Ishikawa (cell line): ENCODE measurements around the gene MTMR1.

ENCODE experiments used
- CREB1 ChIP-seq: IDR thresholded peaks from 2 replicates; pipeline ENCODE4 v1.6.1; 2012; ENCODE audit warnings: low read depth
- EGR1 ChIP-seq: IDR thresholded peaks from 2 replicates; pipeline ENCODE4 v1.6.1; 2012
- EP300 ChIP-seq: IDR thresholded peaks from 2 replicates; pipeline ENCODE4 v1.6.1; 2012; ENCODE audit warnings: borderline replicate concordance
- FOXM1 ChIP-seq: IDR thresholded peaks from 2 replicates; pipeline ENCODE4 v1.6.1; 2012; ENCODE audit warnings: low read depth, borderline replicate concordance
- NFIC ChIP-seq: IDR thresholded peaks from 2 replicates; pipeline ENCODE4 v1.6.1; 2012
- RAD21 ChIP-seq: IDR thresholded peaks from 2 replicates; pipeline ENCODE4 v1.6.1; 2012; ENCODE audit warnings: low read depth
- TAF1 ChIP-seq: IDR thresholded peaks from 2 replicates; pipeline ENCODE4 v1.6.1; 2012; ENCODE audit warnings: low read depth, mild to moderate bottlenecking
- TCF12 ChIP-seq: IDR thresholded peaks from 2 replicates; pipeline ENCODE4 v1.6.1; 2012; ENCODE audit warnings: low read depth
- TEAD4 ChIP-seq: IDR thresholded peaks from 2 replicates; pipeline ENCODE4 v1.6.1; 2012
- YY1 ChIP-seq: IDR thresholded peaks from 2 replicates; pipeline ENCODE4 v1.6.1; 2012; ENCODE audit warnings: low read depth
- ZBTB7A ChIP-seq: IDR thresholded peaks from 2 replicates; pipeline ENCODE4 v1.6.1; 2012; ENCODE audit warnings: low read depth
- TF ChIP-seq, protein P1 (sequence below): IDR thresholded peaks from 2 replicates; pipeline ENCODE4 v1.6.1; 2012
- TF ChIP-seq, protein P2 (sequence below): IDR thresholded peaks from 2 replicates; pipeline ENCODE4 v1.6.1; 2012; ENCODE audit warnings: low read depth, mild to moderate bottlenecking
- TF ChIP-seq, protein P3 (sequence below): IDR thresholded peaks from 2 replicates; pipeline ENCODE4 v1.6.1; 2012

Gene MTMR1

DNA sequence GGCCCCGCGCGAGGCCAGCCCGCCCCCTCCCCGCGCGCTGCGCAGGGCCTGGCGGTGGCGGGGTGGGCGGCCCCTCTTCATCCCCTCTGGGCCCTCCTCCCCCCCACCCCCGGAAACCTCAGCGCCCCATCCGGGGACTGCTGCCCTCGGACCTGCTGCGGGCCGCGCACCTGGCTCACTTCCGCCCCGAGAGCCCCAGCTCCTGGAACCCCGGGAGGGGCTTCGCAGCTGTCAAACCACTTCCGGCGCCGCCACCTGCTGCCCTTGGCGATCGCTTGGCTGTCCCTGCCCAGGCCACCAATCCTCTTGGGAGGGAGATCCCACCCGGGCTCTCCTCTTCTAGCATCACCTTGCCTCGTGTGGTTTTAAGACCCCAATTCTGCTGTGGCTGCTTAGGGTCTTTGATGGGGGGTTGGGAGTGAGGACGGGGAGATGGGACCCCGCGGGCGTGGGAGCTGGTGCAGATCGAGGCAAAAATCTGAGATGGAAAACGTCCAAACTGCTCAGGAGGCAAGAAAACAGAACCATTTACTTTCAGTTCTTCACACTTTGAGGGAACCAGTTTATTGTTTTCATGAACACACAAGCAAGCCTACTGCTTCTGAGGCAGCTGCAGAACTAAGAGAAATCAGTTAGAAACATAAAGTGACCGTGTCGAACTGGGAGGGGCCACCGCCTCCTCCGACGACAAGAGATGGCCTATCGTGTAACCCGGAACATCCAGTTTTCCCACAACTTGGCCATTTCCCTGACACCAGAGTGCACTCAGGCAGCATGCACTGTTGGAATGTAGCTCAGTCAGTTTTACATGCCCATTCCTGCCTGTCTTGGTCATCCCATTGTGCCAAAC, 754 bp downstream of the MTMR1 start:
- TF ChIP-seq YY1 (no peak), TEAD4 (peak; percentile 84)
- TF ChIP-seq, protein P1, sequence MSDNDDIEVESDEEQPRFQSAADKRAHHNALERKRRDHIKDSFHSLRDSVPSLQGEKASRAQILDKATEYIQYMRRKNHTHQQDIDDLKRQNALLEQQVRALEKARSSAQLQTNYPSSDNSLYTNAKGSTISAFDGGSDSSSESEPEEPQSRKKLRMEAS, result peak; percentile 36; the same call in 1 of the 2 replicates

DNA sequence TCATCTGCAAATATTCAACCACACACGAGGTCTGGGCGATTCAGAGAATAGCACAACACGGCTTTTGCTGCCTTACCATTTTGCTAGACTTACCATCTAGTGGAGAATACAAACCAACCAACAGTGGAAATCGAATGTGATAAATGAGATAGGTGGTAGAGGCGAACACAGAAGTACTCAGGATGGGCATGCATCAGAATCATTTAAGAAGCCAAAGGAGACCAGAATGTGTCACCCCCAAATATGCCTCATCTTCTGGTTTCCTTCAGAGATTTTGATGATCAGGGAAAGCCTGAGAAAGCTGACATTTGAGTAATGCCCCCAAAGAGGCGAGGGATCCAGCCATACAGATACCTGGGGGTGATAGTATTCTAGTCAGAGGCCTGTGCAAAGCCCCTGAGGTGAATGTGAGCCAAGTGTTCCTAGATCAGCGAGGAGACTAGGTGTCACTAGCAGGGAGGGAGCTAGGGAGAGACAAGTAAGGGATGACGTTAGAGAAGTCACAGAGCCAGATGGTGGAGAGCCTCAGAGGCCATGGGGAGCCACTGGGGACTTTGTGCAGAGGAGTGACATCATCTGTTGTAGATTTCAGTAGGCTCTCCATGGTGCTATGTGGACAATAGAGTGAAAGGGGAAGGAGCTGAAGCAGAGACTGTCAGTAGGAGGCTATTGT, 1.7 kb downstream of the MTMR1 start:
- no peak for TF ChIP-seq TAF1
- no peak for TF ChIP-seq EP300
- no peak for TF ChIP-seq FOXM1
- no peak for TF ChIP-seq ZBTB7A
- no peak for TF ChIP-seq YY1
- no peak for TF ChIP-seq TCF12
- TF ChIP-seq, protein P2, sequence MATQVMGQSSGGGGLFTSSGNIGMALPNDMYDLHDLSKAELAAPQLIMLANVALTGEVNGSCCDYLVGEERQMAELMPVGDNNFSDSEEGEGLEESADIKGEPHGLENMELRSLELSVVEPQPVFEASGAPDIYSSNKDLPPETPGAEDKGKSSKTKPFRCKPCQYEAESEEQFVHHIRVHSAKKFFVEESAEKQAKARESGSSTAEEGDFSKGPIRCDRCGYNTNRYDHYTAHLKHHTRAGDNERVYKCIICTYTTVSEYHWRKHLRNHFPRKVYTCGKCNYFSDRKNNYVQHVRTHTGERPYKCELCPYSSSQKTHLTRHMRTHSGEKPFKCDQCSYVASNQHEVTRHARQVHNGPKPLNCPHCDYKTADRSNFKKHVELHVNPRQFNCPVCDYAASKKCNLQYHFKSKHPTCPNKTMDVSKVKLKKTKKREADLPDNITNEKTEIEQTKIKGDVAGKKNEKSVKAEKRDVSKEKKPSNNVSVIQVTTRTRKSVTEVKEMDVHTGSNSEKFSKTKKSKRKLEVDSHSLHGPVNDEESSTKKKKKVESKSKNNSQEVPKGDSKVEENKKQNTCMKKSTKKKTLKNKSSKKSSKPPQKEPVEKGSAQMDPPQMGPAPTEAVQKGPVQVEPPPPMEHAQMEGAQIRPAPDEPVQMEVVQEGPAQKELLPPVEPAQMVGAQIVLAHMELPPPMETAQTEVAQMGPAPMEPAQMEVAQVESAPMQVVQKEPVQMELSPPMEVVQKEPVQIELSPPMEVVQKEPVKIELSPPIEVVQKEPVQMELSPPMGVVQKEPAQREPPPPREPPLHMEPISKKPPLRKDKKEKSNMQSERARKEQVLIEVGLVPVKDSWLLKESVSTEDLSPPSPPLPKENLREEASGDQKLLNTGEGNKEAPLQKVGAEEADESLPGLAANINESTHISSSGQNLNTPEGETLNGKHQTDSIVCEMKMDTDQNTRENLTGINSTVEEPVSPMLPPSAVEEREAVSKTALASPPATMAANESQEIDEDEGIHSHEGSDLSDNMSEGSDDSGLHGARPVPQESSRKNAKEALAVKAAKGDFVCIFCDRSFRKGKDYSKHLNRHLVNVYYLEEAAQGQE, result no peak
- no peak for TF ChIP-seq RAD21
- no peak for TF ChIP-seq TEAD4
- TF ChIP-seq, protein P3, sequence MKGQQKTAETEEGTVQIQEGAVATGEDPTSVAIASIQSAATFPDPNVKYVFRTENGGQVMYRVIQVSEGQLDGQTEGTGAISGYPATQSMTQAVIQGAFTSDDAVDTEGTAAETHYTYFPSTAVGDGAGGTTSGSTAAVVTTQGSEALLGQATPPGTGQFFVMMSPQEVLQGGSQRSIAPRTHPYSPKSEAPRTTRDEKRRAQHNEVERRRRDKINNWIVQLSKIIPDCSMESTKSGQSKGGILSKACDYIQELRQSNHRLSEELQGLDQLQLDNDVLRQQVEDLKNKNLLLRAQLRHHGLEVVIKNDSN, result no peak

DNA sequence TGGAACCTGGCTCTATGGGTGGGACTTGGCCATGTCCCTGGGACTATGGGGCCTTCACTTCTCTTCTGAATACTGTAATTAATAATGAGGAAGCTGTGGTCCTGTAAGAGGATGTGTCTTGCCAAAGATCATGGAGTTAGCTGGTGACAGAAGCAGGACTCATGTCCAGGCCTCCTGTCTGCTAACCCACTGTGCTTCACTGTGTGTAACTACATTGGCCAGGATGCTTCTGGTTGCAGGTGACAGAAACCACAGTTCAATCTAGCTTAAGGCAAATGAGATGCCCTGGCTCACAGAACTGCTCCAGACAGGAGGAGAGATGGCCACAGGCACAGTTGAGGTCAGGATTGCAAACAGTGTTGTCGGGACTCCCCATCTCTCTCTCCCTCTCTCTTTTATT, 3.1 kb downstream of the MTMR1 start:
- TF ChIP-seq, protein P3, result no peak
- TF ChIP-seq NFIC (no peak), TCF12 (no peak), EP300 (no peak)

DNA sequence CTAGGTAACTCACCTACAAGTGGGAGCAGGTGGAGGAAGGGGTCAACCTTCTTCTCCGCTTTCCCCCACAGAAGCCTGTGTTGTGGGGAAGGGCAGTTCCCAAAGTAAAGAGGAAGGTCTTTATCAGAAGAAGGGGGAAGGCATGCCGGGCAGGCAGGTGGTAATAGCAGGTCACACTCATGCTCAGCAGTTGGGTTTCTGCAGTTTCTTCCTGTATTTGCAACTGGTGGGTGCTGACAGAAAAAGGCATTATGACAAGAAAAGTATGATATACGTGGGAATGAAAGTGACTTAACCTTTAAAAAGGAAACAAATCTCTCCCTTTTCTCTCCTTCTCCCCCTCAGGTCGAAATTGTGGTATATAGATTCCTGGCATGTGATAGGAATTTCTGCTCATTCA, 3.7 kb downstream of the MTMR1 start:
- no peak for TF ChIP-seq TEAD4
- TF ChIP-seq CREB1, result no peak
- no peak for TF ChIP-seq EP300

DNA sequence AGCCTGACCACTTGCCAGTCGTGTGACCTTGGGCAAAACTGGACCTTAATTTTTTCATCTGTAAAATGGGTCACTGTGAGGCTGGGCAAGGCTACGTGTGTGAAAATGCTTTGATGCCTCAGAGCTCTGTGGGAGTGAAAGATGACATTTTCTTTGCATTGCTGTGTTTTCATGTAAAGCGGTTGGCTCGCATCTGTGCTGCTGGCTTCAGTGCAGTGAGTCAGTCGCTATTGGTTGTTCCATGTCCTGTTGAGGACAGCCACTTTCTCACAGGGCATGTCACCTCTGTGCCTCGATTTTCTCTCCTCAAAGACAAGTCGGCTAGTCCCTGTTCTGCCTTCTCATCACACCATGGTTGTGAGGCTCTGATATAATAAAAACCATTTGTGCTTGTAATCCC, 4.4 kb downstream of the MTMR1 start:
- TF ChIP-seq, protein P2, result no peak
- TF ChIP-seq CREB1 (no peak), EGR1 (no peak), TCF12 (no peak)
- TF ChIP-seq, protein P1, result no peak

DNA sequence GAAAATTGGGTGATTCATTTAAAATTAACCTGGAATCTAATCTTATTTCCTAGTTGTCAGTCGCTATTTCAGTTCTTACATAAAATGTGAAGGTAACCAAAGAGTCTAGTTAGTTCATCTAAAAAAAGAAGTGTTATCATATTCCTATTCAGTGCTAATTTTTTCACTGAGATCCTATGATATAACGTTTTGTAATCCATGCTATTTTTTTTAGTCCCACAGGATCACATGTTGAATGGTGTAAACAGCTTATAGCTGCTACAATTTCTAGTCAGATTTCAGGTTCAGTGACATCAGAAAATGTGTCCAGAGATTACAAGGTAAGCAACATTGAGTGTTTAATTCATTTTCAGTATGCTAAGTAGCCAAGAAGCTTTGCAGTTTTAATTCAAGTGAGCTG, 5.8 kb downstream of the MTMR1 start:
- TF ChIP-seq, protein P3, result no peak
- no peak for TF ChIP-seq CREB1
- TF ChIP-seq TAF1, result no peak
